Peyer's patch (tissue), 4 donors: ENCODE measurements around the gene AFM.

Experiments used
- POLR2A ChIP-seq, 2 donors: fragments of 450-650 bp; IDR thresholded peaks; one replicate each; pipeline ENCODE4 v1.5.1; 2017; ENCODE audit warnings: antibody characterized with exemption in 2 of 2, mild to moderate bottlenecking in 2 of 2, moderate library complexity in 2 of 2
- TF ChIP-seq, protein P1 (sequence below), 6 experiments: fragments of 450-650 bp in 4 of 6; fragments of 200-600 bp in 2 of 6; sonication (generic) in 1 of 6; IDR thresholded peaks; one replicate each; pipeline ENCODE4 v1.5.1; 2017 to 2019; ENCODE audit warnings: antibody characterized with exemption in 6 of 6, mild to moderate bottlenecking in 3 of 6, moderate library complexity in 1 of 6

GRCh38 chr4:73452953-73453700 is 28.4 kb upstream of the AFM start:
- TF ChIP-seq, protein P1, sequence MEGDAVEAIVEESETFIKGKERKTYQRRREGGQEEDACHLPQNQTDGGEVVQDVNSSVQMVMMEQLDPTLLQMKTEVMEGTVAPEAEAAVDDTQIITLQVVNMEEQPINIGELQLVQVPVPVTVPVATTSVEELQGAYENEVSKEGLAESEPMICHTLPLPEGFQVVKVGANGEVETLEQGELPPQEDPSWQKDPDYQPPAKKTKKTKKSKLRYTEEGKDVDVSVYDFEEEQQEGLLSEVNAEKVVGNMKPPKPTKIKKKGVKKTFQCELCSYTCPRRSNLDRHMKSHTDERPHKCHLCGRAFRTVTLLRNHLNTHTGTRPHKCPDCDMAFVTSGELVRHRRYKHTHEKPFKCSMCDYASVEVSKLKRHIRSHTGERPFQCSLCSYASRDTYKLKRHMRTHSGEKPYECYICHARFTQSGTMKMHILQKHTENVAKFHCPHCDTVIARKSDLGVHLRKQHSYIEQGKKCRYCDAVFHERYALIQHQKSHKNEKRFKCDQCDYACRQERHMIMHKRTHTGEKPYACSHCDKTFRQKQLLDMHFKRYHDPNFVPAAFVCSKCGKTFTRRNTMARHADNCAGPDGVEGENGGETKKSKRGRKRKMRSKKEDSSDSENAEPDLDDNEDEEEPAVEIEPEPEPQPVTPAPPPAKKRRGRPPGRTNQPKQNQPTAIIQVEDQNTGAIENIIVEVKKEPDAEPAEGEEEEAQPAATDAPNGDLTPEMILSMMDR (IDR thresholded peaks at IDR 0.05), result no peak
- TF ChIP-seq POLR2A (IDR thresholded peaks at IDR 0.05), result no peak
